ENCODE results near the gene RPL3. TPM values are rescaled to one million over a fixed set of nuclear protein-coding genes. Genes with fewer than 3 reads are reported as not detected.

RPL3 gene
- total RNA-seq, 2 experiments from 2014 or later: 1,693 to 1,717 TPM

DNA sequence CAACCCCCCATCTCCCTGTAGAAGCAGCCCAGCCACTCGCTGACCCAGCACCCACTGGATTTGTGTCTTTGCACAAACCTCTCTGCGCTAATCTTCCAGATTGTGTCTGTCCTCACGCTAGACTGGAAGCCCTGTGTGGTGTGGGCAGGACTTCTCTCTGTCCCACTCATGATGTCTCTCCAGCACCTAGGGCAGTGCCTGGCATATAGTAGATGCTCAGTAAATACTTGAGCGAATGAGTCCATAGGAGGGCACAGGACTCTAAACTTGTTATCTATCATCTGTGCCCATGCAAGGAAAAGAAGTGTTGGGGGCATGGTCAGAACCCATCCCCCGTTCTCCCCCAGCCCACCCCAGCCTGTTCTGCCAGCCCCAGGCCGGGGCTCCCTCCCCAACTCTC, 22.9 kb downstream of the RPL3 start:
- Mint-ChIP-seq H3K27ac (peak overlapping the region; percentile 39), H3K27me3 (ENCODE audit: low read depth) (peaks cover 19% of the 10 kb centered on the region), H3K36me3 (ENCODE audit: low read depth) (no peaks in the 10 kb centered on the region), H3K4me3 (no peak overlapping the region), H3K4me1 (ENCODE audit: low read depth) (peaks cover 12% of the 10 kb centered on the region), H3K9me3 (ENCODE audit: insufficient read depth) (no peaks in the 10 kb centered on the region)
- POLR2A ChIA-PET: no interaction called here
- CTCF ChIA-PET: interaction anchor here (1.0 to 1.3 kb wide), 2 partner anchors 125 to 163 kb away, joined by 3 read pairs; no protein-coding TSS in a partner anchor
- ATAC-seq (no peak), DNase-seq (no peak)

DNA sequence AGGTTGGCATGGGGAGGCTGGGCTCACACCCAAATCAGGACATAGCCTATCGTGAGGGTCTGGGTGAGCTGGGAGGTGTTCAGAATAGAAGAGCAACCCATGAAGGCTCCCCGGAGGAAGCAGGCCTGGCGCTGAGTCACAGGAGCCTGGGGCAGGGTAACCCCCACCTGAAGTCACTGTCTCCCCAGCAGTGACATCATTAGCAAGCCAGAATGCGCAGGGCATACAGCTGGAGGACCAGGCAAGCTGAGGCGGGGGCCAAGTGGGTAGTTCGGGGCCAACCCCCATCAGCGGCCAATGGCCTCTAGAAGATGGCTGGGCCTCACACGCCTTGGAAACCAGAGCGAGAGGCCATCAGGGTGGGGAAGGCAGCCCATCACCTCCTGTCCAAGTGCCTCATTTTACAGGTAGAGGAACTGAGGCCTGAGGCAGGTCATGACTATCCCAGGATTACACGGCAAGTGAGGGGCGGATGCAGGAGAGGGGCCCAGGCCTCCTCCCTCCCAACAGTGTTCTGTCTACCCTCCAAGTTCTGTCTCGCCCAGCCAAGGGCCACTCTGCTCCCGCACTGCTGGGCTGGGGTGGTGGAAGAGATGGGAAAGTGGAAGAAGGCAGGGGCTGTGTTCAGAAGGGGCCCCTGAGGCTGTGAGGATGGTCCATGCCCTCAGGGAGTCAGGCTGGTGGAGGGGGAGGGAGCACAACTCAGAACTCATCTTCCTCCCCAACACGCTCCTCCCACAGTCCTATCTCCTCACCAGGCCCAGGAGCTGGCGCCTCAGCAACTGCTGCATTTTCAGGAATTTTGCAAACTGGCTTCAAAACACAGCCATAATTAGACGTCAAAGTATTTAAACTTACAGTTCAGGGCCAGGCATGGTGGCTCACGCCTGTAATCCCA, 24.6 kb downstream of the RPL3 start:
- DNase-seq (no peak), ATAC-seq (no peak)
- ChIA-PET POLR2A (interaction anchor here (1.2 kb wide), 1 partner anchor 24 kb away, joined by 3 read pairs; no protein-coding TSS in a partner anchor), CTCF (no interaction called here)
- Mint-ChIP-seq H3K36me3 (ENCODE audit: low read depth) (no peaks in the 10 kb centered on the region), H3K4me3 (no peak overlapping the region), H3K27me3 (ENCODE audit: low read depth) (peaks cover 6% of the 10 kb centered on the region), H3K9me3 (ENCODE audit: insufficient read depth) (no peaks in the 10 kb centered on the region), H3K4me1 (ENCODE audit: low read depth) (peaks cover 5% of the 10 kb centered on the region), H3K27ac (no peak overlapping the region)

DNA sequence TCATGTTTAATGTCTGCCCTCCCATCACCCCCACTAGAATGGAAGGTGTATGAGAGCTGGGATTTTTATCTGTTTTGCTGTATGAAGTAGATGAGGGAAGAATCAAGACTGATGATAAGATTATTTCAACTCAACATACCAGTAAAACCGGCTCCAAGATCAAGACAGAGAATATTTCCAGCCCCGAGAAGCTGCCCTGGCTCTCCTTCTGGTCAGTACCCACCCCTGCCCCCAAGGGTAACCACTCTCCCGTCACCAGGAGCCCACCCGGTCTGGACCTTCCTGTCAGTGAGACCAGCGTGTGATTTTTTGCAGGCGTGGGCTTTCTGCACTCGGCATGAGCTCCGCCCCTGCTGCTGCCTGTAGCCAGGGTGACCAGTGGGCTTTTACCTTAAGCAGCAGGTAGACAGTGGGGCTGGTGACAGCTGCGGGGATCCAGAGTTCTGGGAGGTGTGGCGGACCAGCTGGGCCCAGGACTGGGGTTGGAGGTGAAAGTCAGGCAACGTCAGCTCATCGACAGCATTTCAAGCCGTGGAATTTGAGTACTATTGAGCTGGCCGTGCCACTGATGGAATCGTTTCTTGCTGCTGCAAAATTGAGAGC, 25.6 kb downstream of the RPL3 start:
- CTCF ChIA-PET: no interaction called here
- Mint-ChIP-seq H3K4me3 (no peak overlapping the region), H3K27me3 (ENCODE audit: low read depth) (peaks cover 6% of the 10 kb centered on the region), H3K4me1 (ENCODE audit: low read depth) (no peaks in the 10 kb centered on the region), H3K27ac (no peak overlapping the region), H3K9me3 (ENCODE audit: insufficient read depth) (no peaks in the 10 kb centered on the region), H3K36me3 (ENCODE audit: low read depth) (no peaks in the 10 kb centered on the region)
- DNase-seq (no peak), ATAC-seq (no peak)
- POLR2A ChIA-PET: no interaction called here

DNA sequence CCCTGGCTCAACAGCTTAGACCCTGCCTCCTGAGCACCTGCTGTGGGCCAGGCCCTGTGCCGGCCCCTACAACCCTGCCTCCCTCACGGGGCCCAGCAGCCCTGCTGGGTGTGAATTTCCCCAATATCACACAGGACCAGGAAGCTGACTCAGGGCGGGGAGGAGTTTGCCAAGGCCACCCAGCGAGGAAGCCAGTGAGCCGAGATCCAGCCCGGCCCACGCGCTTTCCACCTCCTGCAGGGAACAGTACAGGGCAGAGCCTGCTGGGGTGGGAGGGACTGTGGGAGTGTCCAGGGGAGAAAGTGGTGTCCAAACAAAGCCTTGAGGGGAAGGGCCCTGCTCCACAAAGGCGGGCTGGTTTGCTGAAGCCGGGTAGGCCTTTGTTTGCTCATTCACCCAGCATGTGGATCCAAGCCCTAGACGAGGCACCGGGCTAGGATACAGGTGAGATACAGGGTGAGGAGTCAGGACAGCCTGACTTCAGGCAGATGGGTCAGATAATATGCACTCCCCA, 26.8 kb downstream of the RPL3 start:
- no peaks in the 10 kb centered on the region for H3K36me3 Mint-ChIP-seq (ENCODE audit: low read depth)
- DNase-seq: no peak
- H3K9me3 Mint-ChIP-seq (ENCODE audit: insufficient read depth): no peaks in the 10 kb centered on the region
- POLR2A ChIA-PET: no interaction called here
- no peak for ATAC-seq
- peaks cover 5% of the 10 kb centered on the region for H3K27me3 Mint-ChIP-seq (ENCODE audit: low read depth)
- no peak overlapping the region for H3K27ac Mint-ChIP-seq
- CTCF ChIA-PET: no interaction called here
- H3K4me3 Mint-ChIP-seq: no peak overlapping the region
- H3K4me1 Mint-ChIP-seq (ENCODE audit: low read depth): no peaks in the 10 kb centered on the region

DNA sequence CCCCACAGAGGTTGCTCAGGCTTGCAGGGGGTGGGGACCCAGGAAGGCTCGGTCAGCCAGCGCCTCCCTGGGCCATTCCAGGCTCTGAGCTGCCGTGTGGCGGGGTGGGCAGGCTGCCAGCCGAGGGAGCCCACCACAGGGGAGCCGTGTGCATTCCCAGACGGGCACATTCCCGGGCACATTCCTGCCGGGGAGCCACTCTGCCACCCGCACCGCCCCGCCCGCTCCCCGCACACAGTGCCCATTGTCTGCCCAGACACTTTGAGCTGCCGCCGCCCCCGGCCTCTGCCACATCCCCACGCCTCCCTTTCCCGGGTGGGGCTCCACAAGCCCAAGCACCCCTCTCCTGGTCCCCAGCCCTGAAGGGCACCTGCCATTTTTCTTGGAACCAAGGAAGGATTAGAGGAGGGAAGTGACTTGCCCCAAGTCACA, 27.4 kb downstream of the RPL3 start:
- H3K27ac Mint-ChIP-seq: no peak overlapping the region
- CTCF ChIA-PET: no interaction called here
- DNase-seq: no peak
- no peaks in the 10 kb centered on the region for H3K4me1 Mint-ChIP-seq (ENCODE audit: low read depth)
- ATAC-seq: no peak
- H3K4me3 Mint-ChIP-seq: no peak overlapping the region
- no peaks in the 10 kb centered on the region for H3K9me3 Mint-ChIP-seq (ENCODE audit: insufficient read depth)
- peaks cover 7% of the 10 kb centered on the region for H3K27me3 Mint-ChIP-seq (ENCODE audit: low read depth)
- H3K36me3 Mint-ChIP-seq (ENCODE audit: low read depth): no peaks in the 10 kb centered on the region
- POLR2A ChIA-PET: no interaction called here

DNA sequence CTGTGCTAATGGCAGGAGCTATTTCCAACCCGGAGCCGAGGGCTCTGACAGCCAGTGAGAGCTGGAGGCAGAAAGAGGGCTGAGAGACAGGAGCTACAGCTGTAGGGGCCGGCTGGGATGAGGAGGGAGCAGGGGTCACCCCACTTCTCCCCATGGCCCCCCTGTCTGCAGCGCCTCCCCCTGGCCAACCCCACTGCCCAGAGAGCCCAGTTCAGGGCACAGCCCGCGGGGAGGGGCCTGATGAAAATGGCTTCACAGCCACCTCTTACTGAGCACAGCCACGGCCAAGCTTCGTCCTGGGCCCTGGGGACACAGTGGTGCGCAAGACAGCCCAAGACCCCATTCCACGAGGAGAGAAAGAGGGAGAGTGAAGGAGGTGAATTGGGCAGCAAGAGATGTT, 27.9 kb downstream of the RPL3 start:
- no peak overlapping the region for H3K27ac Mint-ChIP-seq
- DNase-seq: no peak
- H3K9me3 Mint-ChIP-seq (ENCODE audit: insufficient read depth): no peaks in the 10 kb centered on the region
- no peak for ATAC-seq
- POLR2A ChIA-PET: no interaction called here
- H3K27me3 Mint-ChIP-seq (ENCODE audit: low read depth): peaks cover 6% of the 10 kb centered on the region
- no peaks in the 10 kb centered on the region for H3K36me3 Mint-ChIP-seq (ENCODE audit: low read depth)
- H3K4me1 Mint-ChIP-seq (ENCODE audit: low read depth): no peaks in the 10 kb centered on the region
- no peak overlapping the region for H3K4me3 Mint-ChIP-seq
- CTCF ChIA-PET: interaction anchor here (0.7 kb wide), 1 partner anchor 155 kb away, joined by 3 read pairs; no protein-coding TSS in a partner anchor

DNA sequence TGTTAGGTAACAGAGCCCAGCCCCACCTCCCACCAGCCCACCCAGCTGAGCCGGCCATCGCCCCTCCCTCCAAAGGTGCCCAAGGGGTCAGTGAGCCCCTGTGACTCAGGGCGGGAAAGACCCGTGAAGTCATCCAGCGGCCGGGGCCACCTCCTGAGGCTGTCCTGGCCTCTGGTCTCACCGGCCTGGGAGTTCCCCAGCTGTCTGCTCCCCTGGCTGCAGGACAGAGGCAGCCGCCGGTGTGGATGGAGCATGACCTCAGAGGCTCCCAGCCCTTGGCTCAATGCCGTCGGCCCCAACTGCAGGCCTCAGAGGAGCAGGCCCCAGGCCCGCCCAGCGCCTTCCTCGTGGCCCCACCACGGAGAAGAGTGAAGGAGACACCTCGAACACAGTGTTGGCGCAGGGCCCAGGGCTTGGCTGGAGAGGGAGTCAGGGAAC, 28.7 kb downstream of the RPL3 start:
- Mint-ChIP-seq H3K9me3 (ENCODE audit: insufficient read depth) (no peaks in the 10 kb centered on the region), H3K27ac (no peak overlapping the region), H3K36me3 (ENCODE audit: low read depth) (no peaks in the 10 kb centered on the region), H3K4me3 (no peak overlapping the region), H3K27me3 (ENCODE audit: low read depth) (peaks cover 3% of the 10 kb centered on the region), H3K4me1 (ENCODE audit: low read depth) (no peaks in the 10 kb centered on the region)
- no peak for DNase-seq
- POLR2A ChIA-PET: no interaction called here
- ATAC-seq: no peak
- CTCF ChIA-PET: no interaction called here

DNA sequence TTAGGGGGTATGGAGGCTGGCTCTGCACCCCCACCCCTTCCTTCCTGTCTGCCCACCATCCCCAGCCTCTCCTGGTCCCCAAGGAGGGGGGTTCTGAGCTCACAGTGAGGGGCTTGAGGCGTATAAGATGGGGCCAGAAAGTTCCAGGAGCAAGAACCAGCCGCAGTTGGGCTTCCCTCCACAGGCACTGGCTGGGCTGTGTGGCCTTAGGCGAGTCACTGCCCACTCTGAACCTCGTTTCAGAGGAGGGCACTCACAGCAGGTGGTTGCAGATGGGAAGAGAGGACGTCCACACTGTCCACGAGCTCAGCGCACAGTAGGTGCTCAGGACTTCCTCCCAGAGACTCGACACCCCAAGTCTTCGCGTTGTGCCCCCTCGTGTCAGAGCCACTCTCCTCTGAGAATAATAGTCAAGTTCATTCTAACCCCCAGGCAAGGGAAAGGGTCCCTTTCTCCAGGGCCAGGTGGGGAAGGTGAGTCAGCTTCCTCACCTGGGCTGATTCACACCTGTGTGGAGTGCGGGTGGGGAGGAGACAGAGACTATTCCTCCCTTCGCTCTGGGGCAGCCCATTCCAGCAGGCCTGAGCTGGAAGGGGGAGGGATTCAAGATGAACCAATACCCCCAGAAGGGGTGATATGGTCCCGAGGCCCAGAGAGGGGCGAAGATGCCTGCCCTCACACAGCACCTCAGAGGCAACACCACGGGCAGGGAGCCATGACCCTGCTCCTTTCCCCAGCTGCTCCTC, 29.3 kb downstream of the RPL3 start:
- Mint-ChIP-seq H3K4me3 (no peak overlapping the region), H3K27me3 (ENCODE audit: low read depth) (peaks cover 3% of the 10 kb centered on the region), H3K36me3 (ENCODE audit: low read depth) (no peaks in the 10 kb centered on the region), H3K9me3 (ENCODE audit: insufficient read depth) (no peaks in the 10 kb centered on the region), H3K4me1 (ENCODE audit: low read depth) (no peaks in the 10 kb centered on the region), H3K27ac (no peak overlapping the region)
- ChIA-PET POLR2A (no interaction called here), CTCF (no interaction called here)
- no peak for DNase-seq
- no peak for ATAC-seq

DNA sequence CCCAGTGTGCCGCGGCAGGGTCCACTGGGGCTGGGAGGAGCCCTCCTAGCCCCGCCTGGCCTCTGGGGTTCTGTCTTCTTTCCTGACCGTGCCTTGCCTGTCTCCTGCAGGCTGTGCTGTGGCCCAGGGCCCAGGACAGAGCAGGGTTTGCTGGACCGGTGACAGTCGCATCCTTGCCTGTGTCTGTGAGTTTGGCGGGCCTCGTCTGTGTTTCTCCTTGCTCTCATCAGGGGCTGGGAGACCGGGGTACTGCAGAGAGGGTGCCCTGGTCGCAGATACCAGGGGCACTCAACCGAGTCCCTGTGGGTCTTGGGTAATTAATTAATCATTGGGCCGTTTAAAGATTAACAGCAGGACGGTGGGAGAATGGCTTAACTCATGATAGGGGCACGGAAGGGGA, 29.9 kb downstream of the RPL3 start:
- H3K27ac Mint-ChIP-seq: no peak overlapping the region

DNA sequence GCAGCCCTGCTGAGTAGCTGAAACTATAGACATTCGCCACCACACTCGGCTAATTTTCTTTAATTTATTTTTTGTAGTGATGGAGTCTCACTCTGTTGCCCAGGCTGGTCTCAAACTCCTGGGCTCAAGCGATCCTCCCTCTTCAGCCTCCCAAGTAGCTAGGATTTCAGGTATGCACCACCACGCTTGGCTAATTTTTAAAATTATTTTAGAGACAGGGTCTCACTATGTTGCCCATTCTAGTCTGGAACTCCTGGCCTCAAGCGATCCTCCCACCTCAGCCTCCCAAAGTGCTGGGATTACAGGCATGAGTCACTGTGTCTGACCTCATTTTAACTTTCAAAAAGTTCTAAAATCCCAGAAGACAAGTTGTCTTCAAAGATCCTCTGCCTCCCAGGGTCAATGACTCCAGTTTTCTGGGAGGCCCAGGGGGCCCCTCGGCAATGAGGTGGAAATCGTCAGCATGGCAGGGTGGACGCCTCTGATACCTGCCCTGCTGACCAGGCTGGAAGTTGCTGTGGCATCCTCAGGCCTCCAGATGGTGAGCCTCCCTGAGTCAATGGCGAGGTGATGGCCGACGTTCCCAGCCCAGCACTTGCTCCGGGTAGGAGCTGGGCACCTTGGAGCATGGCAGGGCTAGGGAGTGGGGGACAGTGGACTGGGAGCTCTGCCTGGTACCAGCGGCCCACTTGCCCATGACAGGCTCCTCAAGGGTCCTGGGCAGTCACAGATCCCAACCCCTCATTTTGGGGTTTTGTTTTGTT, 31.1 kb downstream of the RPL3 start:
- Mint-ChIP-seq H3K9me3 (ENCODE audit: insufficient read depth) (no peaks in the 10 kb centered on the region), H3K36me3 (ENCODE audit: low read depth) (no peaks in the 10 kb centered on the region), H3K27ac (no peak overlapping the region), H3K27me3 (ENCODE audit: low read depth) (peaks cover 3% of the 10 kb centered on the region), H3K4me1 (ENCODE audit: low read depth) (no peaks in the 10 kb centered on the region), H3K4me3 (no peak overlapping the region)
- ATAC-seq (no peak), DNase-seq (no peak)
- POLR2A ChIA-PET: no interaction called here
- CTCF ChIA-PET: no interaction called here

More for the DNA sequence above, 29.9 kb downstream of the RPL3 start:
- H3K27me3 Mint-ChIP-seq (ENCODE audit: low read depth): peaks cover 3% of the 10 kb centered on the region
- DNase-seq: no peak
- H3K36me3 Mint-ChIP-seq (ENCODE audit: low read depth): no peaks in the 10 kb centered on the region
- no peak overlapping the region for H3K4me3 Mint-ChIP-seq
- ChIA-PET CTCF (no interaction called here), POLR2A (no interaction called here)
- no peak for ATAC-seq
- no peaks in the 10 kb centered on the region for H3K9me3 Mint-ChIP-seq (ENCODE audit: insufficient read depth)
- no peaks in the 10 kb centered on the region for H3K4me1 Mint-ChIP-seq (ENCODE audit: low read depth)

DNA sequence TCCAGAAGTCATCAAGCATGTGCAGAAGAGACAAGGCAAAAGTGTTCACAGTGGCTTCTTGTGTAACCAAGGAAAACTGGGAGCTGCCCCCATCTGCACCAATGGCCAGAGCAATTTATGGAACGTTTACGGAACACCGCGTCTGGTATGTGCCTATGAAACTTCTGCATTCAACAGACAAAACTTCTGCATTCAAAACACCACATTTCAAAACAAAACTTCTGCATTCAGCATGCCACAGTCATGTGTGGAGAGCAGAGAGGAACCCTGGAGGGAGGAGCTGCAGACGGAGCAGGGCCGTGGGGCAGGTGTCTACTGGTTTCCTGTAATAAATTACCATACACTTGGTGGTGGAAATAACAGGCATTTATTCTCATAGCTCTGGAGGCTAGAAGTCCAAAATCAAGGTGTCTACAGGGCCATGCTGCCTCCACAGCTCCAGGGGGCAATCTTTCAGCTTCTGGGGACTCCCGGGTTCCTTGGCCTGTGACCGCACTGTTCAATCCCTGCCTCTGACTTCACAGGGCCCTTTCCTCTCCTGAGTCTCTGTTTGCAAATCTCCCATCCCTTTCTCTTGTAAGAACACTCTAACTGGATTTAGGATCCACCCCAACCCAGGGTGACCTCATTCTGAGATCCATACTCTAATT, 32.2 kb downstream of the RPL3 start:
- H3K27ac Mint-ChIP-seq: no peak overlapping the region
- H3K4me1 Mint-ChIP-seq (ENCODE audit: low read depth): no peaks in the 10 kb centered on the region
- DNase-seq: no peak
- H3K4me3 Mint-ChIP-seq: no peak overlapping the region
- H3K9me3 Mint-ChIP-seq (ENCODE audit: insufficient read depth): no peaks in the 10 kb centered on the region
- H3K36me3 Mint-ChIP-seq (ENCODE audit: low read depth): no peaks in the 10 kb centered on the region
- ChIA-PET CTCF (no interaction called here), POLR2A (no interaction called here)
- peaks cover 3% of the 10 kb centered on the region for H3K27me3 Mint-ChIP-seq (ENCODE audit: low read depth)
- no peak for ATAC-seq
